SH-SY5Y (cell line): Measurements from ENCODE around the gene SPSB1.

Experiments used
- GATA2 ChIP-seq: IDR thresholded peaks from 2 replicates; pipeline ENCODE4 v1.6.1; 2011; ENCODE audit warnings: mild to moderate bottlenecking, low read depth, low read length
- GATA3 ChIP-seq: IDR thresholded peaks from 2 replicates; pipeline ENCODE4 v1.6.1; 2011; ENCODE audit warnings: low read depth, mild to moderate bottlenecking, low read length, moderate library complexity

DNA sequence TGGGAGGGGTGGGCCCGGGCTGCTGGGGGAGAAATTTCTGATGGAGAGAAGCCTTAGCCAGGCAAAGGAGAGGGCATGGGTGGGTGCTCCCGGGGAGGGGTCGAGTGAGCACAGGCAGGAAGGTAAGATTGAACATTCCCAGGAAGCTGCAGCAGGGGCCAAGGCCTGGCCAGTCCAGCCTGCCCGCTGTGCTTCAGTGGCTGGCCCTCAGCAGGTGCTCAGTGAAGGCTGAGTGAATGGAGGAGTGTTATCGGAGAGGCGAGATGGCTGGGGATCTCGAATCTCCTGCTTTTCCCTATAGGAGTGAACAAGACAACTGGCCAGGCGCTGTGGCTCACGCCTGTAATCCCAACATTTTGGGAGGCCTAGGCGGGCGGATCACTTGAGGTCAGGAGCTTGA lies 20.9 kb downstream of the SPSB1 start:
- no peak for TF ChIP-seq GATA2
- TF ChIP-seq GATA3: no peak
